Effector CD4-positive, alpha-beta T cell (primary cell): Measurements from ENCODE around the gene CUL9.
A peak's percentile ranks its signal among the peaks of the same experiment; 100 is the strongest.

Experiments
- DNase-seq: peaks from one replicate; pipeline ENCODE4 v3.0.0-alpha.2; 2020

The CUL9 gene

GRCh38 chr6:43202451-43202850, 20.5 kb downstream of the CUL9 start:
- DNase-seq = no peak

GRCh38 chr6:43203029-43203717, 21.2 kb downstream of the CUL9 start:
- DNase-seq = no peak

GRCh38 chr6:43203718-43204095, 21.7 kb downstream of the CUL9 start:
- no peak for DNase-seq

GRCh38 chr6:43204271-43205105, 22.5 kb downstream of the CUL9 start:
- DNase-seq = no peak

DNA sequence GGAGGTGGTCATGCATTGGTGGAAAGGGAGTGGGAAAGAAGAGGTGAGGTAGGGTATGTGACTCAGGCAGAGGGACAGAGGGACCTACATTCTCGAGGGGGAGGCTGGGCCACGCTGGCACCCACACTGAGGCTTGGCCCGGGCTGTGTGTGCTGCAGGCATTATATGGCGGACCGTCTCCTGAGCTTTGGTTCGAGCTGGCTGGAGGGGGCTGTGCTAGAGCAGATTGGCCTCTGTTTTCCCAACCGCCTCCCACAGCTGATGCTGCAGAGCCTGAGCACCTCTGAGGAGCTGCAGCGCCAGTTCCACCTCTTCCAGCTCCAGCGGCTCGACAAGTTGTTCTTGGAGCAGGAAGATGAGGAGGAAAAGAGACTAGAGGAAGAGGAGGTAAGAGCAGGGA, 23.9 kb downstream of the CUL9 start:
- DNase-seq = no peak

DNA sequence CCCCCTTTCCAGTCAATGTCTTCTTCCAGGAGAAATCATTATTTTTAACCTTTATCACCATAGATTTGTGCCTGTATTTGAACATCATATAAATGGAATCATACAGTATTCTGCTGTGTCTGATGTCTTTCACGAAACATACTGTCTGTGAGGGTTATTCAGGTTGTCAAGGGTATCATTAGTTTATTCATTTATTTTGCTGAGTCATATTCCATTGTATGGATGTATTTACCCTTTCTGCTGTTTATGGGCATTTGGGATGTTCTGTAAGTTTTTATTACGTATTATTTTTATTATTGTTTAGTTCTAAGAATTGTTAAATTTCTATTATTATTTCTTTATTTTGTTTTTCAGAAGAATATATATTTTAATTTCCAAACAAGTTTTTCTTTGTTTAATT, 25.3 kb downstream of the CUL9 start:
- DNase-seq = no peak

DNA sequence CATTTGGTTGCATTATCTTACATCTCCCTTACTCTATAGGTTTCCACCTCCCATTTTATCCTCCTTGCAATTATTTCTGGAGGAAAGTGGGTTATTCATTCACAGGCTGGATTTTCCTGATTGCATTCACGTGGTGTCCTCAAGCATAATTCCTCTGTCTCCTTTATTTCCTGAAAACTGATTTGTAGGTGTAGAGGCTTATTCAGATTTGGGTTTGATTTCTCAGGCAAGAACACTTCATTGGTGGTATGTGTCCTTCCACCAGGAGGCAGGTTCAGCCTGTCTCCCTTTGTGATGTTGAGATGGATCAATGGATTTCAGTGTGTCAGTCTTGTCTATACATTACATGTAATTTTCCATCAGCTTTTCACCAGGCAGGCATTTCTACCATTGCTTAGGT, 30.0 kb downstream of the CUL9 start:
- no peak for DNase-seq

GRCh38 chr6:43213431-43213830, 31.4 kb downstream of the CUL9 start:
- no peak for DNase-seq

DNA sequence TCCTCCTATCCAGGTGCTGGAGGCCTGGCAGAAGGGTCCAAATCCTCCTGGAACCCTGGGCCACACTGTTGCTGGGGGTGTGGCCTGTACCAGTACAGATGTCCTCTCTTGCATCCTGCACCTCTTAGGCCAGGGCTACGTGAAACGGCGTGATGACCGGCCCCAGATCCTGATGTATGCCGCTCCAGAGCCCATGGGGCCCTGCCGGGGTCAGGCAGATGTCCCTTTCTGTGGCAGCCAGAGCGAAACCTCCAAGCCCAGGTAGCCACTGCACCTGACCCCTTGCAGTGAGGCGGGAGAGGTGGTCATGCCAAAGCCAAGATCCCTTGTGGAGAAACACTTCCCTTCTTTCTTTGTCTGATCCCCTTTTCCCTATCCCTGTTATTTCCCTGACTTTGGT, 33.1 kb downstream of the CUL9 start:
- DNase-seq = no peak

GRCh38 chr6:43216200-43216599, 34.2 kb downstream of the CUL9 start:
- no peak for DNase-seq

DNA sequence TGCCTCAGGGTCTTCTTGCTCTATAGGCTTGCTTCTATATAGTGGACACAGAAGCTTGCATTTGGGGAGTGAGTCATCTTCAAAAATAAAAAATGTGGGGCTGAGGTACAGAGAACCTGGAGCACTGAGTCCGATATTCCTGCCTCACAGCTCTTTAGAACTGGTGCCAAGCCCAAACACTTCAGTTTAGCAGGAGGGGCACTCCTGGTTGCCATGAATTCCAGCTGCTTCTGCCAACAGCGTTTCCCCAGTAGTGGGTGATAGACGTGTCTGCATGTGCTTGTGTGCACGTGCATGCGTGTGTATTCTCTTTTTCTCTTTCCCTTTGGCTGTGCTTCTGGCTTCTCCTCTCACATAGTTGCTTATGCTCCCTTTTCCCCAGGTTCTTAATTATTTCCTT, 35.4 kb downstream of the CUL9 start:
- no peak for DNase-seq

DNA sequence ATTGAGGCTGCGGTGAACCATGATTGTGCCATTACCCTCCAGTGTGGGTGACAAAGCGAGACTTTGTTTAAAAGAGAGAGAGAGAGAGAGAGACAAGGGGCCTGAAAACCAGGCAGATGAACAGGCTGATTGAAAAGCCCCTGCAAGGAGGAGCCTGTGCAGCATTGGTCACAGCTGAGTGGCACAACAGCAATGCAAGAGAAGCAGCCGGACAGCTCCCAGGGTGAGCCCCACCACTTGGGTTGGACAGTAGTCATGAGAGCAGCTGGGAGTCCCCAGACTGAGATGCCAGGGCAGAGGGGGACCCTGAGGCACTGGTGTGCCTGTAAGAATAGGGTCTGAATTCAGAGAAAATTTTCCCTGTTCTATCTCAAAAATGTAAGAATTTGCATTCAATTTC, 37.1 kb downstream of the CUL9 start:
- no peak for DNase-seq

DNA sequence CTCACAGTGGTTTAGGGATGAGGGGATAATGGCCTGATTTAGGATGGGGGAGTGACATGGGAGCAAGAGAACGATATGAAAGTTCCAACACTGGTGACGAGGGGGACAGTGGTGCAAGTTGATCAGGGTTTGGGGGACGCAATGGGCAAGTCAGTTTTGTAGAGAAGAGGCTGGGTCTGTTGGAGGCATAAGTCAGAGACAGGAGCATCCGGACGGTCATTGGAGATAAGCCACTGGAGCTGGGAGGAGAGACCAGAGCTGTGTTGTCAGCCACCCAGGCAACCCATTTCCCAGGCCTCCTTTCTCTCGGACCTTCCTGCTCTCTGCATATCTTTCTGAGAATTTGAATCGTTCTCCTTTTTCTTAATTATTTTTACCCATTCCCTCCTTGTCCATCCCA, 37.8 kb downstream of the CUL9 start:
- DNase-seq = no peak

DNA sequence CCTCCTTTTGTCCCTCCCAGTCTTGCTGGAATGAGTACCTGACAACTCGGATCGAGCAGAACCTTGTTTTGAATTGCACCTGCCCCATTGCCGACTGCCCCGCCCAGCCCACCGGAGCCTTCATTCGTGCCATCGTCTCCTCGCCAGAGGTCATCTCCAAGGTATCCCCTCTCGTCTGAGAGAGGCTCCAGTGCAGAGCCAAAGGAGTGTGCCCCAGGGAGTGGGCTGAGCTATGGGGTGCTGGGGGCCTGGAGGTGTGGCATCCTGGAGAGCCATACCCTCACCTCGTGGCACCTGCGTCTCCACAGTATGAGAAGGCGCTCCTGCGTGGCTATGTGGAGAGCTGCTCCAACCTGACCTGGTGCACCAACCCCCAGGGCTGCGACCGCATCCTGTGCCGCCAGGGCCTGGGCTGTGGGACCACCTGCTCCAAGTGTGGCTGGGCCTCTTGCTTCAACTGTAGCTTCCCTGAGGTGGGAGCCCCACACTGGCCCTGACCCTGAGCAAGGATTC, 38.5 kb downstream of the CUL9 start:
- no peak for DNase-seq

DNA sequence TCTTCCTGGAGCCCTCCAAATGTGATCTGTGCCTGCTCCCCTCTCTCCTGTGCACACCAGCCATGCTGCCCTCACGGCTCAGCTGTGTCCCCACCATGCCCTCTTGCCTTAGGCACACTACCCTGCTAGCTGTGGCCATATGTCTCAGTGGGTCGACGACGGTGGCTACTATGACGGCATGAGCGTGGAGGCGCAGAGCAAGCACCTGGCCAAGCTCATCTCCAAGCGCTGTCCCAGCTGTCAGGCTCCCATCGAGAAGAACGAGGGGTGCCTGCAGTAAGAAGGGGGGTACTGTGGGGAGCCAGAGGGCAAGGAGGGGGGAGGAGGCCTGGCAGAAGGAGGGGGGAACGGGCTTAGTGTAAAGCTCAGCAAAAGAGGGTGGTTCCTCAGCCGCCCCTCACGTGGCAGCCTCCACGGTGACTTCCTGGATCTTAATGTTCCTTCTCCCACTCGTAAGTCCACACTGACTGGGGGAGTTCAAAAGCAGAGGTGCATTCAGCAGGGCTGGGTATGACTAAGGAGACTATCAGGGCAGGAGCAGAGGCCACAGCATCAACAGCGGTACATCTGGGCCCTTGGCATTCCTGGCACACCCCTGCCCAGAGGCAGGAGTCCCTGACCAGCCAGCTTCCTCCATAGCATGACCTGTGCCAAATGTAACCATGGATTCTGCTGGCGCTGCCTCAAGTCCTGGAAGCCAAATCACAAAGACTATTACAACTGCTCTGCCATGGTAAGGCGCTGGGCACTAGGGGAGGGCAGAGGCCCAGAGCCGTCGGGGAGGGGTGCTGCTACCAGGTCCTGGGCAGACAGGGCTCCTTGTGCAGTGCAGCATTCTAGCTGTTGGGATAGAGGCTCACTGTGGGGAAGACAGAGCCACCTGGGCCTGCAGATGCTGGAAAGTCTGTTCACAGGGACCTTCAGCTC, 39.3 kb downstream of the CUL9 start:
- no peak for DNase-seq

DNA sequence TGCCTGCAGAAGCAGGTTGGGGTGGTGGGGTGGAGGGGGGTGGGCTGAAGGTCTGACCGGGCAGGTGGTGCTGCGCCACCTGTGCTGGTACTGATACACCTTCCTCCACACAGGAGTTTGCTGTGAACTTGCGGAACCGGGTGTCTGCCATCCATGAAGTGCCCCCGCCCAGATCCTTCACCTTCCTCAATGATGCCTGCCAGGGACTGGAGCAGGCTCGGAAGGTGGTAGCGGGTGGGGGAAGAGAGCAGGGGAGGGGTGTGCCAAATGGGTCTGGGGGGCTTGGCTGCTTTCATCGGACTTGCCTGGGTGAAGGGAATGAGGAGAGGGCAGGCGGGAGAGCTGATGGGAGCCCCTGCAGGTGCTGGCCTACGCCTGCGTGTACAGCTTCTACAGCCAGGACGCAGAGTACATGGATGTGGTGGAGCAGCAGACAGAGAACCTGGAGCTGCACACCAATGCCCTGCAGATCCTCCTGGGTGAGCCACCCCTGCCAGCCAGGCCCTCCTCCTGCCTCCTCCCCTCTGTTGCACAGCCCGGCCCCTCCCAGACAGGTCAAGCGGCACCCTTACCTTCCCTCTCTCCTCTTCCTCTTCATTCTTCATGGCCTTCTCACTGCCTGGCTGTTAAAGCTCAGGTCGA, 40.5 kb downstream of the CUL9 start:
- DNase-seq = no peak

- no peak for DNase-seq
Observed at GRCh38 chr6:43223175-43223574, 41.2 kb downstream of the CUL9 start.

- no peak for DNase-seq
Observed at GRCh38 chr6:43226192-43226851, 44.3 kb downstream of the CUL9 start.

- DNase-seq = peak; percentile 70
Observed at GRCh38 chr6:43228951-43229802, 47.2 kb downstream of the CUL9 start, which contains the start of gene DNPH1. Gene DNPH1 (minus strand): TSS chr6:43229481. CDS start chr6:43229456, 25 bp downstream.

- no peak for DNase-seq
Observed at GRCh38 chr6:43229803-43230620, 48.0 kb downstream of the CUL9 start.
